Measurements from ENCODE around the gene HUWE1.

DNA sequence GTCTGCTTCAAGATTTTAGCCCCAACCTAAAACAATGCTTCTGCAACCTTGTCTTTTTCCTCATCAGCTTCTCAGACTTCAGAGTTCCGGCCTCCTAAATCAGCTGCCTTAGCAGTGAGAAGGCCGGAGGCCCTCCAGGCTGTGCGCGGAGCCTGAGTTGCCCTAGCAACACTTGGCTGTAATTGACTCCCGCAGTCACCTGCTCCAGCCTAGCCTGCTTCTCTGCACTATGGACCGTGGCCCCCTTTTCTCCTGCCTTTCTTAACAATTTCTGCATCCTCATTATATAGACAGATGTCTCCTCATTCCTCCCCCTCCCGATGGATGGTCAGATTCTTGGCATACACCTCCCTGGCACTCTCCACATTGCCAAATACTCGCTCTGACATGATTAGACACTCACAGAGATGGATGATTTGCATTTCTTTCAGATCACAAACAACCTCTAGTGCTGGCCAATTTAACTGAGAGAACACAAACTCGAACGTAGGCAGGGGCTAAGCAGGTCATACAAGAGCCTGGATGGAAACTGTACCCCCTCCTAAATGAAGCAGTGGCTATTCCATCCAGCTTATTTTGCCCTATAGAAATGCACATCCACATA is 9.5 kb upstream of the HUWE1 start:
- no peak for TF ChIP-seq EP300 (IDR thresholded peaks at IDR 0.05)
- TF ChIP-seq TFCP2L1 (CRISPR knock-in tag; IDR thresholded peaks at IDR 0.05): no peak
- TF ChIP-seq, protein P1, sequence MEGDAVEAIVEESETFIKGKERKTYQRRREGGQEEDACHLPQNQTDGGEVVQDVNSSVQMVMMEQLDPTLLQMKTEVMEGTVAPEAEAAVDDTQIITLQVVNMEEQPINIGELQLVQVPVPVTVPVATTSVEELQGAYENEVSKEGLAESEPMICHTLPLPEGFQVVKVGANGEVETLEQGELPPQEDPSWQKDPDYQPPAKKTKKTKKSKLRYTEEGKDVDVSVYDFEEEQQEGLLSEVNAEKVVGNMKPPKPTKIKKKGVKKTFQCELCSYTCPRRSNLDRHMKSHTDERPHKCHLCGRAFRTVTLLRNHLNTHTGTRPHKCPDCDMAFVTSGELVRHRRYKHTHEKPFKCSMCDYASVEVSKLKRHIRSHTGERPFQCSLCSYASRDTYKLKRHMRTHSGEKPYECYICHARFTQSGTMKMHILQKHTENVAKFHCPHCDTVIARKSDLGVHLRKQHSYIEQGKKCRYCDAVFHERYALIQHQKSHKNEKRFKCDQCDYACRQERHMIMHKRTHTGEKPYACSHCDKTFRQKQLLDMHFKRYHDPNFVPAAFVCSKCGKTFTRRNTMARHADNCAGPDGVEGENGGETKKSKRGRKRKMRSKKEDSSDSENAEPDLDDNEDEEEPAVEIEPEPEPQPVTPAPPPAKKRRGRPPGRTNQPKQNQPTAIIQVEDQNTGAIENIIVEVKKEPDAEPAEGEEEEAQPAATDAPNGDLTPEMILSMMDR (IDR thresholded peaks at IDR 0.05): no peak
- no peak for TF ChIP-seq GATA3 (IDR thresholded peaks at IDR 0.05; ENCODE audit: borderline replicate concordance)
- TF ChIP-seq RCOR1 (IDR thresholded peaks at IDR 0.05; ENCODE audit: low read depth, low read length): no peak
- no peak for TF ChIP-seq MYC (IDR thresholded peaks at IDR 0.05; ENCODE audit: borderline replicate concordance, low read length)
- TF ChIP-seq POLR2A (IDR thresholded peaks at IDR 0.05; ENCODE audit: low read length): no peak
